IPS DF 19.7 (cell line): ENCODE data around the gene ASS1.

ENCODE experiments used
- DNase-seq: peaks from one replicate; pipeline ENCODE4 v3.0.0-alpha.2; 2013; ENCODE audit warnings: low read depth, low spot score

Gene ASS1

DNA sequence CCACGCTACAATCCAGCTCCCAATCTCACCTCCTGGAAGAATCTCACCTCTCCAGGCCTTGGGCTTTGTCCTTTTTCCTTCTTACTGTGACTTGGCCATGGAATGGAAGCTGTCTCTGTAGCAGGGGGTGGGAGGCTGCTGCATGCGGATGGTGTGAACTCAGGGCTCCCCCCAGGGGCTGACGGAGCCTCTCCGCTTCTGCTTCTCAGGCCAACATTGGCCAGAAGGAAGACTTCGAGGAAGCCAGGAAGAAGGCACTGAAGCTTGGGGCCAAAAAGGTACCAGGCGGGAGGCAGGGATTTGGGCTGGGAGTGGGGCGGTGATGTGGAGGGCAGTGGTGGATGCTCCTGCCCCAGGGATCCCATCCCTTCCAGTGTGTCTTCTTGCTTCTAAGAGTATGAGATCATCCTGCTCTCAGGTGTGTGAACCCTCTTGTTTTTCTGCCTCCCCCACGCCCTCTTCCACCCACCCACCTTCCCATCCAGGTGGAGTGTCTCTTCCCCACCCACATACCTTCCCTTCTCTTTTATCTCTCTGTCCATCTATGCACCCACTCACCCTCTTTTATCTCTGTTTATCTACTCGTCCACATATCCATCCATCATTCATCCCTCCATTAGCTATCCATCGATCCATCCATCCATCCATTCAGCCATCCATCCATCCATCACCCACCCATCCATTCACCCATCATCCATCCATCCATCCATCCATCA, 9.5 kb downstream of the ASS1 start:
- DNase-seq = no peak

GRCh38 chr9:130454812-130455325, 10.1 kb downstream of the ASS1 start:
- no peak for DNase-seq

DNA sequence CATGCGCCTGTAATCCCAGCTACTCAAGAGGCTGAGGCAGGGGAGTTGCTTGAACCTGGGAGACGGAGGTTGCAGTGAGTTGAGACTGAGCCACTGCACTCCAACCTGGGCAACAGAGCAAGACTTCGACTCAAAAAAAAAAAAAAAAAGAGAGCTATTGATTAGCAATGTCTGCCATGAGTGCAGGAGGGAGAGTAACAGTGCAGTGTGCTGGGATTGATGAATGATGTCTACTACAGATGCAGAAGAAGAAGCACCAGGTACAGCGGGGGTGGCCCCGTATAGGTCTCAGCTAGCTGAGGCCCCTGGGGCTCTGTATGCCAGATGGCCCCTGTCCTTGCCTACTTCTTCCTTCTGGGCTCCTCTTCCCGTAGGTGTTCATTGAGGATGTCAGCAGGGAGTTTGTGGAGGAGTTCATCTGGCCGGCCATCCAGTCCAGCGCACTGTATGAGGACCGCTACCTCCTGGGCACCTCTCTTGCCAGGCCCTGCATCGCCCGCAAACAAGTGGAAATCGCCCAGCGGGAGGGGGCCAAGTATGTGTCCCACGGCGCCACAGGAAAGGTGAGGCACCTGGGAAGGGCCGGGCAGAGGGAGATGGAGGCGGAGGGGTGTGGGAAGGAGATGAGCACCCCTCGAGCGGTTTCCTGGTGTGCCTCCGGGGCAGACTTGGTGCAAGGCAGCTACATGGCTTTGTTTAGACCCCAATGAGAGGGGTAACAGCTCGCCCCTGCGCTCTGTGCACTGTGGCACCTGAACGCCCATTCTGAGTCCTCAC, 13.5 kb downstream of the ASS1 start:
- no peak for DNase-seq

DNA sequence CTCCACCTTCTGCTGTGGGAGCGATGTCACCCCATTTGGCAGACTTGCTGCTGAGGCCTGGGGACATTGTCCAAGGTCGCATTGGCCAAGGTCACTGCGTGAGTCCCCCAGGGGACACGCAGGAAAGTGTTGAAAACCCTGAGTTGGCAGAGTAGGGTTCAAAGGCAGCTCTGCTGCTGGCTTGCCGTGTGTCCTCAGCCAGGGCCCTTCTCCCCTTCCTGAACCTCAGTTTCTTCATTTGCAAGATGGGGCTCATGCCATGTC, 14.0 kb downstream of the ASS1 start:
- no peak for DNase-seq

DNA sequence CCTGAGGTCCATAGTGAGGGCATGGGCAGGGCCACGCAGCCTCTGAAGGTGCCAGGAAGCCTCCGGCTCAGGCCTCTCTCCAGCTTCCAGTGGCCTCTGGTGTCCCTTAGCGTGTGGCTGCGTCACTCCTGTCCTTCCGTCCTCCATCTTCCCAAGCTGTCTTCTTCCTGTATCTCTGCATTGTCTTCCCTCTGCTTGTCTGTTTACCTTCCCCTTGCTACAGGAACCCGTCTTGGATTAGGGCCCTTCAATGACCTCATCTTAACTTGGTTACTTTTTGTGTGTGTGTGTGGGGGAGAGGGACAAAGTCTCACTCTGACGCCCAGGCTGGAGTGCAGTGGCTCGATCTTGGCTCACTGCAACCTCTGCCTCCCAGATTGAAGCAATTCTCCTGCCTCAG, 14.4 kb downstream of the ASS1 start:
- DNase-seq = no peak

- DNase-seq = no peak
Observed at GRCh38 chr9:130459941-130460669, 15.3 kb downstream of the ASS1 start.

GRCh38 chr9:130461218-130461630, 16.5 kb downstream of the ASS1 start:
- DNase-seq = no peak

DNA sequence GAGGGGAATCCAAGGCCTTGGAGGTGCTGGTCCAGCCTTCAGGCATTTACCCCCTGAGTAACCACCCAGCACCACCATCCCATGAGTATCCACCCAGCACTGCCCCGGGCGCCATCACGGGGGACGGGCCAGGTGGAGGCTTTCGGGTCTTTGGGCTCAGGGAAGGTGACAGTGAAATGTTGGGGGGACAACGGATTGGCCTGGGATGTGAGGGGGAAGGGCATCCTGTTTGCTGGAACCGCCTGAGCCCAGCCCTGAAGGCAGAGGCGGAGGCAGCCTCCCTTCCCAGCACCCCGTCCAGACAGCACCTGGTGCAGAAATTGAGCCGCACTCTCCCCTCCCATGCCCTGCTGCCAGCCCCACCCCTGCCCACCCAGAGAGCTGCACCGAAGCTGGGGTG, 17.0 kb downstream of the ASS1 start:
- no peak for DNase-seq

- DNase-seq = no peak
Observed at GRCh38 chr9:130462685-130463540, 18.2 kb downstream of the ASS1 start.

GRCh38 chr9:130463763-130464745, 19.3 kb downstream of the ASS1 start:
- no peak for DNase-seq

DNA sequence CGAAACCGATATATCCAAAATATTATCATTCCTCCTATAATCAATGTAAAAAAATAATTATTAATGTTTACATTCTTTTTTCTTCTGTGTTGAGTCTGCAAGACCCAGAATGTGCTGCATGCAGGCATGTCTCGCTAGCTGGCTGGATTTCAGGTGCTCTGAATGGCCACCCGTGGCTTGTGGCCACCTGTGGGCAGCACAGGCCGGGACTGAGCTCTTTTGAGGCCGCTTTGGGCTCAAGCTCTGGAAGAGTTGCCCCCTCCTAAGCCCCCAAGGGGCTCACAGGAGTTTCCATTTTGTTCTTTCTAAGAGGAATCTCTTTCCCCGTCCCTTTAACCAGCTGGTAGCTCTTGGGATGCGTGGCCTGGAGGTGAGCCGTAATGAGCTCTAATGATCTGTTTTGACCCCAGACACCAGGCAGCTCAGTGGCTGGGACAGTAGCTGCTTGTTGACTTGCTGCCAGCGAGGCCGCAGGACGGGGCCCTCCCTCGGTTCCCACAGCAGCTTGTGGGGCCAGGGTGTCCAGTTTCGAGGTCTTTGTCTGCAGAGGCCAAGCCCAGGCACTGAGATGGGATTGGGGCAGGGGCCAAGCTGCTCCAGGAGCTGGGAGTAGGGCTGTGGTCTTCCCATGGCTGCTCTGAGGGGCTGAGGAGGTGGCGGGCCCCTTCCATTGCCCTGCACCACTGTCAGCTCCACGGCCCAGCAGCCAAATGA, 20.8 kb downstream of the ASS1 start:
- no peak for DNase-seq

GRCh38 chr9:130466537-130467217, 21.9 kb downstream of the ASS1 start:
- DNase-seq = no peak

GRCh38 chr9:130467316-130467715, 22.6 kb downstream of the ASS1 start:
- no peak for DNase-seq

- DNase-seq = no peak
Observed at GRCh38 chr9:130468566-130468965, 23.8 kb downstream of the ASS1 start.

DNA sequence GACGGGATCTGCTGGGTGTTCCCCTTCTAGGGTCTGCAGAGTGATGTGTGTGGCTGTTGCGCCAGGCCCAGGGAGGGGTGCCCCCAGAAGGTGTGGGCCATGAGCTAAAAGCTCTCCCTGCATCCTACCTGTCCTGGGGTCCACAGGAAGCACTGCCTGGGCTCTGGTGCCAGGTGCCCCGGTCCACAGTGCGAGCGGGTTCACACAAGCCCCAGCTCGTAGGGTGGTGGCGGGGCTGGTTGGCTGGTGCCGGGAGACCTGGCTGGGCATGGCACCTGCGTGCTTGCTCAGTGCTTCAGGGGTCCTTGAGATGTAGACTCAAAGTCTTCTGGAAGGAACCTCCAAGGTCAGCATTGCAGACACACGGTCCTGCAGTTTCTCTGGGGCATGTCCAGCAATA, 25.5 kb downstream of the ASS1 start:
- no peak for DNase-seq

- DNase-seq = no peak
Observed at GRCh38 chr9:130470950-130471349, 26.2 kb downstream of the ASS1 start.

DNA sequence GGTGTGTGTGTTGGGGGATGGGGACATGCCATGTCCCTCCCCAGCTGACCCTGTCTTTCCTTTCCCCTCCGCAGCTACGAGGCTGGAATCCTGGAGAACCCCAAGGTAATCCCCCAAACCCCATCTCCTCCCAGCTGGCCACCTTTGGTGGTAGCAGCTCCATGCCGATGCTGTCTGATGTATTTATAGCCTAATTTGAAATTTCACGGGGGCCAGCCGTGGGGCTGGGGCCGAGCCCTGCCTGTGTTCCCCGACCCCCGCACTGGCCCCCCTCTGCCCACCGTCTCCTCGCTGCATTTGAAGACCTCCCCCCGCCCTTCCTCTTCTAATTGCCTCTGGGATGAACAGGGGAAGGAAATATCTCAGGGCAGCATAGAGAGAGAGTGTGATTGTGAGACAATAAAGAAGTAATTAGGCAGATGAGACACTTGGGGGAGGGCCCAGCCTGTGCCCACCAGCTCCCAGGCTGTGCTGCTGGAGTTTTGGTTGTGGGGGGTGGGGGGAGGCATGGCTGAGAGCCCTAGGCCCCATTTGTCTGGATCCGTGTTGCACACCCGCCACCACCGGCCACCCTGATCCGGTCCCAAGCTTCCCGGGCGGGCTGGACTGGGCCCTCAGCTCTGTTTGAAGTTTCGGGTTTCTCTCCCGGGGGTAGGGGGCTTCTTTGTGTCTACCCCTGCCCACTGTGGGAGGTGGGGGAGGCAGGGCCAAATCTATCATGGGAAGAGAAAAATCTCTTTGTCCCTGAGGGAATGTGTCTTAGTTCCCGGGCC, 26.8 kb downstream of the ASS1 start:
- no peak for DNase-seq

GRCh38 chr9:130472184-130472705, 27.5 kb downstream of the ASS1 start:
- DNase-seq = no peak
